Measurements from ENCODE around the gene OSBPL1A. TPM values are rescaled to one million over a fixed set of nuclear protein-coding genes. Genes with fewer than 3 reads are reported as not detected.

Gene OSBPL1A
- total RNA-seq, 6 donors from 2014 or later, result 33.3 to 64.5 (median 55.4) TPM

DNA sequence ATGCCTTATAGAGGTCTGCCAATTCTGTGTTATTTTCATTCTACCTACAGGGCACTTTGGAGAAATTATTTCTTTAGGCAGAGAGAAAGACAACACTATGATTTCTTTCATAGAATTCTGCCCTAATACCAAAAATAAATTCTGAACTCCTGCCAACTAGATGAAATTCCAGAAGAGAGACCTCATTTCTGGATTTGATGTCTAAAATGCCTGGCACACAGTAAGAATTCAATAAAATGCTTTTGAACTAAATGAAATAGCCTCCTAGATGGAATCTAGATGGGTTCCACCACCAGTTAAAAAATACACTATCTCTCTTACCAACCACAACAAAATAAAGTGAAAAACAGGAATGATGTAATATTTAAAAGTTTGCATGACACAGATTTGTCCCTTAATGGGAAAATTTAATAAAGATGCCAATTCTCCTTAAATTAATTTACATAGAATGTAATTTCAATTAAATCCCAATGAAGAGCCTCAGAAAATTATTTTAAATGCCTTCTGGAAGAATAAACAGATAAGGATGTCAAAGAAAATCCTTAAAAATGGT is 75.0 kb downstream of the OSBPL1A start:
- no peaks in the 10 kb centered on the region for H3K4me1 ChIP-seq
- no peaks in the 10 kb centered on the region for H3K9me3 ChIP-seq
- ATAC-seq (ENCODE audit: low FRiP score in 2 of 2) (no peak), DNase-seq (no peak)
- TF ChIP-seq EP300 (IDR thresholded peaks at IDR 0.05) (no peak), POLR2AphosphoS5 (IDR thresholded peaks at IDR 0.05) (no peak), POLR2A (IDR thresholded peaks at IDR 0.05) (no peak)
- TF ChIP-seq, protein P1, sequence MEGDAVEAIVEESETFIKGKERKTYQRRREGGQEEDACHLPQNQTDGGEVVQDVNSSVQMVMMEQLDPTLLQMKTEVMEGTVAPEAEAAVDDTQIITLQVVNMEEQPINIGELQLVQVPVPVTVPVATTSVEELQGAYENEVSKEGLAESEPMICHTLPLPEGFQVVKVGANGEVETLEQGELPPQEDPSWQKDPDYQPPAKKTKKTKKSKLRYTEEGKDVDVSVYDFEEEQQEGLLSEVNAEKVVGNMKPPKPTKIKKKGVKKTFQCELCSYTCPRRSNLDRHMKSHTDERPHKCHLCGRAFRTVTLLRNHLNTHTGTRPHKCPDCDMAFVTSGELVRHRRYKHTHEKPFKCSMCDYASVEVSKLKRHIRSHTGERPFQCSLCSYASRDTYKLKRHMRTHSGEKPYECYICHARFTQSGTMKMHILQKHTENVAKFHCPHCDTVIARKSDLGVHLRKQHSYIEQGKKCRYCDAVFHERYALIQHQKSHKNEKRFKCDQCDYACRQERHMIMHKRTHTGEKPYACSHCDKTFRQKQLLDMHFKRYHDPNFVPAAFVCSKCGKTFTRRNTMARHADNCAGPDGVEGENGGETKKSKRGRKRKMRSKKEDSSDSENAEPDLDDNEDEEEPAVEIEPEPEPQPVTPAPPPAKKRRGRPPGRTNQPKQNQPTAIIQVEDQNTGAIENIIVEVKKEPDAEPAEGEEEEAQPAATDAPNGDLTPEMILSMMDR (IDR thresholded peaks at IDR 0.05), result no peak
- no peak overlapping the region for H3K4me3 ChIP-seq
- no peaks in the 10 kb centered on the region for H3K27me3 ChIP-seq
- no peak overlapping the region for H3K27ac ChIP-seq
- H3K36me3 ChIP-seq, result no peaks in the 10 kb centered on the region

DNA sequence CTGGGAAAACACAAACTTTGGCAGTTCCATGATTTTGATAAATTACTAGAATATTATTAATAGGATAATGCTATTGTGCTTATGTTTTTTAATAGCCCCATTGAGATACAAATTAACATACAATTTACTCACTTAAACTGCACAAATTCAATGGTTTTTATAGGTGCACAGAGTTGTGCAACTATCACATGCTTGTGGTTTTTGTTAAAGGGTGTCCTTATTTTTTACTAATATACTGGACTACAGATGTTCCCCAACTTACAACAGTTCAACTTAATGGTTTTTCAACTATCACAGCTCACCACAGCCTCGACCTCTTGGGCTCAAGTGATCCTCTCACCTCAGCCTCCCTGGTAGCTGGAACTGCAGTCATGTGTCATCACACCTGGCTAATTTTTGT is 76.6 kb downstream of the OSBPL1A start:
- no peaks in the 10 kb centered on the region for H3K27me3 ChIP-seq
- no peaks in the 10 kb centered on the region for H3K9me3 ChIP-seq
- no peaks in the 10 kb centered on the region for H3K4me1 ChIP-seq
- H3K27ac ChIP-seq, result no peak overlapping the region
- TF ChIP-seq EP300 (IDR thresholded peaks at IDR 0.05), result no peak
- no peak for TF ChIP-seq POLR2A (IDR thresholded peaks at IDR 0.05)
- no peak for TF ChIP-seq POLR2AphosphoS5 (IDR thresholded peaks at IDR 0.05)
- TF ChIP-seq, protein P1 (IDR thresholded peaks at IDR 0.05), result no peak
- H3K4me3 ChIP-seq, result no peak overlapping the region
- no peak for DNase-seq
- 83 to 95% methylated on average over 1 of the region's 1 CpG for WGBS, 2 donors
- no peaks in the 10 kb centered on the region for H3K36me3 ChIP-seq
- no peak for ATAC-seq (ENCODE audit: low FRiP score in 2 of 2)

DNA sequence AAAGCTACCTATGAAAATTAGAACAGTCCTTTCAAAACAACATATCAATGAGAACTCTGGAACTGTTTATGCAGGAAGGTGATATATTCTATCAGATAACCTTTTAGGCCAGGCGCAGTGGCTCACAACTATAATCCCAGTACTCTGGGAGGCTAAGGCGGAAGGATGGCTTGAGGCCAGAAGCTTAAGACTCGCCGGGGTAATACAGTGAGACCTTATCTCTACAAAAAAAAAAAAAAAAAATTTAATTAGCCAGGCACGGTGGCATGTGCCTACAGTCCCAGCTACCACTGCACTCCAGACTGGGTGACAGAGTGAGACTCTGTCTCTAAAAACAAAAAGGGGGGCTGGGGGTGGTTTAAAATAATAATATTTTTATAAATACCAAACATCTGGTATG is 77.9 kb downstream of the OSBPL1A start:
- Histone ChIP-seq H3K36me3 (no peaks in the 10 kb centered on the region), H3K27me3 (no peaks in the 10 kb centered on the region), H3K4me3 (no peak overlapping the region), H3K27ac (no peak overlapping the region), H3K9me3 (no peaks in the 10 kb centered on the region), H3K4me1 (no peaks in the 10 kb centered on the region)
- 63 to 71% methylated on average over 5 of the region's 5 CpGs for WGBS, 2 donors
- DNase-seq (no peak), ATAC-seq (ENCODE audit: low FRiP score in 2 of 2) (no peak)
- TF ChIP-seq POLR2A (IDR thresholded peaks at IDR 0.05) (no peak), EP300 (IDR thresholded peaks at IDR 0.05) (no peak)

DNA sequence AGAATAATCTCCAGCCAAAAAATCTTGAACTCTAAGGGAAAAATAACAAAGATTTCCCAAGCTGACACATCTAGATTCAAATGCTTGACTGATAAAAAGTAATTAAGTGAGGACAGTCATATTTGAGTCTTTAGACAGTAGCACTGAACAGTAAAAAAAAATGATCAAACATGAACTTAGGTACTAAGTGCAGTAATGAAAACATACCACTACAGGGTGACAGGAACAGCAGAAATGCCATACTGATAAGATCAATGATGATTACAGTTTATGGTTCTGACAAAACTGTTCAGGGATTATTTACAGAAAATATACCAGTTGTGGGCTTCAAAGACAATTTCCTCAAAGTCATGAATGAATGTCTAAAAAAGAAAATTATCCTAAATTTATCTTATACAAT is 80.3 kb downstream of the OSBPL1A start:
- H3K36me3 ChIP-seq, result peaks cover 0 to 5% (median 0%) of the 10 kb centered on the region in 4 donors
- TF ChIP-seq EP300 (IDR thresholded peaks at IDR 0.05), result no peak
- TF ChIP-seq, protein P1 (IDR thresholded peaks at IDR 0.05), result no peak
- no peak for TF ChIP-seq POLR2A (IDR thresholded peaks at IDR 0.05)
- TF ChIP-seq POLR2AphosphoS5 (IDR thresholded peaks at IDR 0.05), result no peak
- H3K9me3 ChIP-seq, result no peaks in the 10 kb centered on the region
- H3K27me3 ChIP-seq, result no peaks in the 10 kb centered on the region
- no peaks in the 10 kb centered on the region for H3K4me1 ChIP-seq
- H3K4me3 ChIP-seq, result no peak overlapping the region
- DNase-seq, result no peak
- no peak overlapping the region for H3K27ac ChIP-seq
- no peak for ATAC-seq (ENCODE audit: low FRiP score in 2 of 2)

DNA sequence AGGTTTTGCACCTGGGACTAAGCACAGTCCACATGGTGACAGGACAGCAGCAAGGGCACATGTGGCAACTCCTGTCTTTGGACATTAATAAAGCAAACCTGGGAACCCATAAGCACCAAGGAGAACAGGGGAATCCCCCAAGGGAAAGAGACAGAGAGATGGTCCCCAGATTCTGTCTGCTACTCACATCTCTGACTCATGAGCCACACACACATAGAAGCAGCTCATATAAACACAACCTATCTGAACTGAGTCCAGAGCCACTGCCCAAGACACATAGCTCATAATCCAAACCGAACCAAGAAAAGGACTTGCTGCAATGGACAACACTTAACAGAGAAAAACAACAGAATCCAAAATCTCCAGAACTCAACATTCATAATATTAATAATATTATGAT is 82.5 kb downstream of the OSBPL1A start:
- Histone ChIP-seq H3K9me3 (no peaks in the 10 kb centered on the region), H3K36me3 (peaks cover 0 to 5% (median 0%) of the 10 kb centered on the region in 4 donors), H3K27ac (no peak overlapping the region), H3K4me3 (no peak overlapping the region), H3K27me3 (no peaks in the 10 kb centered on the region), H3K4me1 (no peaks in the 10 kb centered on the region)
- DNase-seq, result no peak
- TF ChIP-seq, protein P1 (IDR thresholded peaks at IDR 0.05), result no peak
- TF ChIP-seq POLR2AphosphoS5 (IDR thresholded peaks at IDR 0.05) (no peak), EP300 (IDR thresholded peaks at IDR 0.05) (no peak), POLR2A (IDR thresholded peaks at IDR 0.05) (no peak)
- no peak for ATAC-seq (ENCODE audit: low FRiP score in 2 of 2)
- WGBS, 2 donors, result 94 to 100% methylated on average over 1 of the region's 1 CpG
